Kidney epithelial cell (primary cell): ENCODE data around the gene CRIP1. TPM values are rescaled to one million over a fixed set of nuclear protein-coding genes. Genes with fewer than 3 reads are reported as not detected.

ENCODE experiments used
- DNase-seq: peaks from one replicate; pipeline ENCODE4 v3.0.0-alpha.2; 2010; ENCODE audit warnings: low read depth
- H3K27me3 ChIP-seq: 2 replicates; pipeline ENCODE4 v1.6.0; 2011; ENCODE audit warnings: low read length; ENCODE audit not compliant: control insufficient read depth, insufficient read depth
- H3K36me3 ChIP-seq: 2 replicates; pipeline ENCODE4 v1.5.1; 2011; ENCODE audit warnings: low read length; ENCODE audit not compliant: control insufficient read depth, insufficient read depth
- H3K4me3 ChIP-seq: 2 replicates; pipeline ENCODE4 v1.5.1; 2011; ENCODE audit warnings: low read depth, mild to moderate bottlenecking, control low read depth, low read length
- total RNA-seq: library from RNA; depleted of rRNA; stranded (reverse); fragments of >200 nt; gene quantifications from 2 replicates; pipeline ENCODE4 v1.2.3, GENCODE V29; 2015
- TF ChIP-seq, protein P1 (sequence below): IDR thresholded peaks from 2 replicates; pipeline ENCODE4 v1.5.1; 2011; ENCODE audit warnings: mild to moderate bottlenecking, moderate library complexity, low read length, control low read depth, inconsistent platforms; ENCODE audit not compliant: insufficient read depth, poor library complexity, severe bottlenecking

CRIP1 gene
- total RNA-seq, 1 donor from 2014 or later, result 2.0 TPM

DNA sequence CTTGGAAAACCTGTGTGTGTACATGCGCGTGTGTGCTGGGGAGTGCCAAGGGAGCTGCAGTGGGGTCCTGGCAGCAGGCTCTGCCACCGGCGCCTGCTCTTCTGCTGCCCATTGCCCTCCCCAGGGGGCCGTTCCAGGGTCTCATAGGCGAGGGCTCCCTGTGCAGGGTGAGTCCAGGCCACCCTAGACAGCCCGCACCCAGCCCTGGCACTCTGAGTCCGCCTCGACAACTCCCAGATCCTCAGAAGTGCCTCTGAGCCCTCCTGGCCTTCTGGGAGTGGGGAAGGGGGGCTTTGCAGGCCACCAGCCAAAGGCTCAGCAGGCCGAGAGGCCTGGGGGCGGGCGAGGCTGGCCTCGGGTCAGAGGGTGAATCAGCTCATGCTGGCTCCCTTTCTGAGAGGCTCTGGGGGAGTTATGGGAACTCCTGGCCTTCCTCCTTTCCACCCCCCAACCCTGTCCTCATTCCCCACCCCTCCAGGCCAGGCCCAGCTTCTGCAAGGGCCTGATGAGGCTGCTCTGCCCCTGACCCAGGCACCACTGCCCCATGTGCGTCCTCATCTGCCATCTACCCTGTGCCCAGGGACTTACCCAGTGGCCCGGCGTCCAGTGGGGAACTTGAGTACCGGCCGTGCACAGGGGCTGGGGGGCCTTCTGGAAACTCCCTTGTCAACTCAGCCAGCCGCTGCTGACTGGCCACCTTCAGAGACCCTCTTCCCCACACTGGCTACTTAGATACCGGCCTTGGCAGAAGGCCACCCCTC, 2.3 kb downstream of the CRIP1 start:
- H3K36me3 ChIP-seq, result no peaks in the 10 kb centered on the region
- DNase-seq, result no peak
- TF ChIP-seq, protein P1, sequence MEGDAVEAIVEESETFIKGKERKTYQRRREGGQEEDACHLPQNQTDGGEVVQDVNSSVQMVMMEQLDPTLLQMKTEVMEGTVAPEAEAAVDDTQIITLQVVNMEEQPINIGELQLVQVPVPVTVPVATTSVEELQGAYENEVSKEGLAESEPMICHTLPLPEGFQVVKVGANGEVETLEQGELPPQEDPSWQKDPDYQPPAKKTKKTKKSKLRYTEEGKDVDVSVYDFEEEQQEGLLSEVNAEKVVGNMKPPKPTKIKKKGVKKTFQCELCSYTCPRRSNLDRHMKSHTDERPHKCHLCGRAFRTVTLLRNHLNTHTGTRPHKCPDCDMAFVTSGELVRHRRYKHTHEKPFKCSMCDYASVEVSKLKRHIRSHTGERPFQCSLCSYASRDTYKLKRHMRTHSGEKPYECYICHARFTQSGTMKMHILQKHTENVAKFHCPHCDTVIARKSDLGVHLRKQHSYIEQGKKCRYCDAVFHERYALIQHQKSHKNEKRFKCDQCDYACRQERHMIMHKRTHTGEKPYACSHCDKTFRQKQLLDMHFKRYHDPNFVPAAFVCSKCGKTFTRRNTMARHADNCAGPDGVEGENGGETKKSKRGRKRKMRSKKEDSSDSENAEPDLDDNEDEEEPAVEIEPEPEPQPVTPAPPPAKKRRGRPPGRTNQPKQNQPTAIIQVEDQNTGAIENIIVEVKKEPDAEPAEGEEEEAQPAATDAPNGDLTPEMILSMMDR, result no peak
- peaks cover 26% of the 10 kb centered on the region for H3K27me3 ChIP-seq
- H3K4me3 ChIP-seq, result no peak overlapping the region

DNA sequence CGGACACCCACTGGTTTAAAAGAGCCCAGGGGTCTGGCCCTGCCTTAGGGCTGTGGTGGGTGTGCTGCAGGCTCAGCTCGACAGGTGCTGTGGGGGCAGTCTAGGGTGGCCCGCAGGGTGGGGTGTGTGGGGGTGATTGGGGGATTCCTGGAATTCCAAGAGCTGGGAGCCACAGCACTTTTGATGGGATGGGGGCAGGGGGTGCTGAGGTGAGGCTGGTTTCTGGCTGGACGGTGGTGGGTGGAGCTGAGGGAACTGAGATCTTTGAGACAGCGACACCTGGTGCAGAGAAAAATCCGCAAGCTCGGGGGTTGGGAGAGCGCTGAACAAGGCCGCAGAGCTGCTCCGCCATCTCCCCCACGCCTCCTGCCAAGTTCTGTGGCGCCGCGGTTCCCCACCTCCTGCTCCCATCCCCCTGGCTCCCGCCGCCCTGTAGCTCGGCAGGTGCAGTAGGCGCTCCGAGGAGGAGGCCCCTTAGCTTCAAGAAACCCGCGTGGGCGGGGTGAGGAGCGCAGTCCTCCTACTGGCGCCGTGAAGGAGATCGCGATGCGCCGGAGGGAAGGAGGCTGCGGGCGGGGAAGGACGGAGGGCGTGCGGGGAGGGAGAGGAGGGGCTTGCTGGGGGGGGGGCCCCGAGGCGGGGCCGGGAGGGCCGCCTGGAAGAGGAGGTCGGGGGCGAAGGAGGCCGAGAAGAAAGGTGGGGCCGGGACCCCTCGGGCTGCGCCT, 3.0 kb downstream of the CRIP1 start:
- TF ChIP-seq, protein P1, result peak; percentile 79
- H3K4me3 ChIP-seq, result peak overlapping the region; percentile 67
- H3K36me3 ChIP-seq, result no peaks in the 10 kb centered on the region
- DNase-seq, result peak; percentile 57
- H3K27me3 ChIP-seq, result peaks cover 26% of the 10 kb centered on the region

DNA sequence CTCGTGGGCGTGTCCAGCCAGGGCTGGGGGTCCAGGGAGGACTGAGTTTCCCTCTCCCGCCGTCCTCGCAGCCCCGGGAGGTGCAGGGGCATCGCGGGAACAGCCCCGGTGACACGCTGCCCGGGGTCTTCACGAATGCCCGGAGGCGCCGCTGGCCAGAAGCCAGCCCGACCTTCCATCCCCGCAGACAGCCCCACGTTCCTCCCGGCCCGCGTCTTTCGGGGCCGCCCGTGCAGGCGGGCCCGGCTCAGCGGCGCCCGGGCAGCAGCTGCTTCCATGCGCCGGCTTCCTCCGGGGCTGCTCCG, 3.5 kb downstream of the CRIP1 start:
- TF ChIP-seq, protein P1, result no peak
- DNase-seq, result no peak
- Histone ChIP-seq H3K4me3 (peak overlapping the region; percentile 67), H3K36me3 (no peaks in the 10 kb centered on the region), H3K27me3 (peaks cover 26% of the 10 kb centered on the region)

DNA sequence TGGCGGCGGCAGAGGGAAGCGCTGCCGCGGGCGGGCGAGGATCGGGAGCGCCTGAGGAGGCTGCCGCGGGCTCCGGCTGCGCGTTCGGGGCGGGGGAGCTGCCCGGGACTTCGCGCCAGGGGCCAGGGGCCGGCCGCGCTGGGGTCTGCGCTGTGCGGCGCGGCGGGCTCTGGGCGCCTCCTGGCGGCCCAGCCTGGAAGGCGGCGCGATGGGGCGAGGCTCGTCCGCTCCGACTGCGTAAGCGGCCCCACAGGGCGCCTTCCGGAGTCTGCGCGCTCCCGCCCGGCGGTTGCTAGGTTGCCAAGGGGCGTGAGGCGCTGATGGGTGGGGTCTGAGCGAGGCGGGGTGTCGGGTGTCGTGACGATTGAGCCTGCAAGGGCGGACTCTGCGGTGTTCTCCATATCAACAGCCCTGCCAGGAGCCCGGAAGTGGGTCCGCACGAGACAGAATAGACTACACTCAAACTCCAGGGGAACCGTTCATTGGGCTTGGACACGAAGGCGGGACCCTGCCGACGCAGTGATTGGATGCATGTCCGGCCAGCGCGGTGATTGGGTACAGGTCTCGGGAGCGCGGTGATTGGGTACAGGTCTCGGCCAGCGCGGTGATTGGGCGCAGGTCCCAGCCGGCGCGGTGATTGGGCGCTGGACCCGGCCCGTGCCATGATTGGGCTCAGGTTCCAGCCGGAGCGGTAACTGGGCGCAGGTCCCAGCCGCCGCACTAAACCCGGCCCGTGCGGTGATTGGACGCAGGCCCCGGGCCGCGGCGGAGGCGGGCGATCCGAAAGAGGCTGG, 4.1 kb downstream of the CRIP1 start, which contains the start of gene TEDC1:
Gene TEDC1 (plus strand): TSS at position 675 of the 794 bp plus-strand sequence. CDS start 130 bp downstream, outside the sequence.
- no peaks in the 10 kb centered on the region for H3K36me3 ChIP-seq
- H3K27me3 ChIP-seq, result peaks cover 23% of the 10 kb centered on the region
- TF ChIP-seq, protein P1, result peak; percentile 38
- DNase-seq, result peak; percentile 99
- peak within 1 kb of the TSS; percentile 83 for H3K4me3 ChIP-seq

DNA sequence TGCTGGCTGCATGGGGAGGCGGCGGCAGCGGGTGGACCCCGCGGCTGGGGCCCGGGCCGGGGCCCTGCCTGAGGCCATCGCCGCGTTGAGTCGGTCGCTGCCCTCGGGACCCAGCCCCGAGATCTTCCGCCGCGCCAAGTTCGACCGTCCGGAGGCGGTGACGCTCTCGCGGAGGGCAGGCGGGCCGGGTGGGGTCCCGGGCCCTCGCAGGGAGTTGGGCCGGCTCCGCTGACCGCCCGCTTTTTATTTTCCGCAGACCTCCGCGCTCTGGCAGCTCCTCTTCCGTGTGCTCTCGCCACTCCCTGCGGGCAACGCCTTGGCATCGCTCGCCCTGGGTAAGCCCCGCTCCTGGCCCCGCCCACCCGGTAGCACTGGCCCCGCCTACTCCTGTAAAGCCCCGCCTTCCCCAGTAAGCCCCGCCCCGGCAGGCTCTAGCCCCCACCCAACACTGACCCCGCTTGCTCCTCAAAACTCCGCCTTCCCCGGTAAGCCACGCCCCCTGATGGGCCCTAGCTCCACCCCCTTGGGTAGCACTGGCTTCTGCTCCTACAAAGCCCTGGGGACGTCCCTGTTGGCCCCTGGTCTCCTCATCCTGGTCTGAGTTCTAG, 4.8 kb downstream of the CRIP1 start:
- no peak for DNase-seq
- peak overlapping the region; percentile 83 for H3K4me3 ChIP-seq

More for the DNA sequence above, 4.8 kb downstream of the CRIP1 start:
- Histone ChIP-seq H3K36me3 (no peaks in the 10 kb centered on the region), H3K27me3 (peaks cover 17% of the 10 kb centered on the region)
- TF ChIP-seq, protein P1, result no peak
